HG02610 (cell line): Measurements from ENCODE around the gene ANKFY1.

Source experiments
- ATAC-seq: cut with Tn5 transposase; IDR thresholded peaks from one replicate; pipeline ENCODE4 v1.9.1; 2021; ENCODE audit warnings: mild to moderate bottlenecking, moderate library complexity; ENCODE audit not compliant: unreplicated experiment

ANKFY1 gene

GRCh38 chr17:4125552-4125951 is 138.2 kb downstream of the ANKFY1 start:
- no peak for ATAC-seq

DNA sequence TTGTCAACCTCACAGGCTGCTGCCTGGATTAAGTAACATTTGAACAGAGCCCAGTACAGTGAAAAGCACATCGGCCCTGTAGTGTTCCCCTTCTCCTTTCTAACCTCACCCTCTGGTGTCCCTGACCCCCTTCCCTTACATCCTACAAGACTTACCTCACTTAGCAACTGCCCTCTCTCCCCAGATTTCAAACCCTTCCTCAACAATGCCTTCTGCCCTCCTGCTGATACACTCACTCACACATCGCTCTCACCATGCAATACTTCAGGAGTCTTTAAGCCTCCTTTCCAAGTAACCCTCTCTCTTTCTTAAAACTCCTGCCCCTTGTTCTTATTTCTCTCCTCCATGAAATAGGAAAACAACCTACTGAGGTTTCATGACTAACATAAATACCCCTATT is 138.8 kb downstream of the ANKFY1 start:
- ATAC-seq = no peak

DNA sequence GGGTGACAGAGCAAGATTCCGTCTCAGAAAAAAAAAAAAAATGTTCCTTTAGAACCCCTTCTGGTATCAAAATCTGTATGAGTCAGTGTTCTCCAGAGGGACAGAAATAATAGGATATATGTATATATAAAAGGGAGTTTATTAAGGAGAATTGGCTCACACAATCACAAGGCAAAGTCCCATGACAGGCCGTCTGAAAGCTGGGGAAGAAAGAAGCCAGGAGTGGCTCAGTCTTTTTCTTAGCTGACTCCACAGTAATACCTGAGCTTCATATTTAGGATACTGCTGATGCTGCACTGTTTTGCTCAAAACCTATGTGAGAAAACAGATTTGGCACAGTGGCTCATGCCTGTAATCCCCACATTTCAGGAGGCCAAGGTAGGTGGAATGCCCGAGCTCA is 143.4 kb downstream of the ANKFY1 start:
- no peak for ATAC-seq

DNA sequence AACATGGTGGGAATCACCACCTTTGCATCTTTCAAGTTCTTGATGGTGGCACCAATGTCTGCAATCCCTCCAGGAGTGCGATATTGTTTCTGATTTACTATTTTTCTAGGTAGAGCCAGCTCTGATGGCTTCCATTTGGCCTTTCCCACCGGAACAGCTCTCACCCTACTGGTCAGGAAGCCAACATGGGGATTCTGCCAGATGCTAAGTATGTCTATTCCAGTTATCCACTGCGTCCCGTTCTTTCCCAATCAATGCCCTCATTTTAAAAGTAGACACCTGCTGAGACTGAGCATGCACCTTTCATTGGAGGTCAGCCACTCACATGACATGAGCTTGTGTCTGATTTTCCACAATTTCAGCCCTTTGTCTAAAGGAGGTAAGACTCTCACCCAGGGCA is 144.5 kb downstream of the ANKFY1 start:
- no peak for ATAC-seq

DNA sequence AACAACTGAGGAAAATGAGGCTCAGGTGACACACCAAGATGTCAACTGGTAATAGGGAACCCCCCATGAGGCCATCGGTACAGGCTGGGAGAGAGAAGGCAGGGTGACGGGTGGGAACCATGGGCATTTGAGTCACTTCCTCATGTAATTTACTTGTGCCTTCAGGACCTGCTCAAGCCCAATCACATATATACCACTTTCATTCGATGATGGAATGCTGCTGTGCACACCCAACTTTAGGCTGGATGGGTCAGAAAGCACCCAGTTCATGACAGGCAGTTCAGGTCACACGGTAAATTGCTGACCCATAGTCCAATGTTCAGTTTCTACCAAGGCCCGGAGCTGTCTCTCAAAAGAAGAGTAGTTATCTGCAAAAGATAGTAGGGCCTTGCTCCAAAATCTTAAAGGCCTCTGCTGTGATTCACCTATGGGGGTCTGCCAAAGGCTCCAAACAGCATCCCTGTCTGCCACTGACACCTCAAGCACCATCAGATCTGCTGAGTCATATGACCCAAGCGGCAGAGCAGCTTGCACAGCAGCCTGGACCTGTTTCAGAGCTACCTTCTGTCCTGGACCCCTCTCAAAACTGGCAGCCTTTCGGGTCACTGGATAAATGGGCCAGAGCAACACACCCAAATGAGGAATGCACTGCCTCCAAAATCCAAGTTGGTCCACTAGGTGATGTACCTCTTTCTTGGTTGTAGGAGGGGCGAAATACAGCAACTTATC is 145.6 kb downstream of the ANKFY1 start:
- ATAC-seq = no peak

- no peak for ATAC-seq
These were observed 147.3 kb downstream of the ANKFY1 start for GRCh38 chr17:4116516-4116915.
